GM21786 (cell line): ENCODE results near the gene IKZF2.
"Not testable (repeated sequence)": the region's sequence is repeated elsewhere in the genome, so short reads cannot be mapped to it uniquely, and the experiment has no call there.

Experiments
- ATAC-seq: cut with Tn5 transposase; IDR thresholded peaks from one replicate; pipeline ENCODE4 v1.9.1; 2021; ENCODE audit not compliant: unreplicated experiment

The IKZF2 gene

GRCh38 chr2:213064099-213064498, 87.3 kb downstream of the IKZF2 start:
- no peak for ATAC-seq

- ATAC-seq, result no peak
These were observed 93.4 kb downstream of the IKZF2 start for GRCh38 chr2:213057977-213058376.

- ATAC-seq, result no peak
These were observed 105.0 kb downstream of the IKZF2 start for GRCh38 chr2:213046431-213046830.

GRCh38 chr2:213043566-213043965, 107.8 kb downstream of the IKZF2 start:
- ATAC-seq, result no peak

GRCh38 chr2:213042262-213042661, 109.2 kb downstream of the IKZF2 start:
- no peak for ATAC-seq

- no peak for ATAC-seq
These were observed 114.6 kb downstream of the IKZF2 start for GRCh38 chr2:213036836-213037235.

GRCh38 chr2:213034585-213034984, 116.8 kb downstream of the IKZF2 start:
- ATAC-seq, result no peak

GRCh38 chr2:213032607-213033006, 118.8 kb downstream of the IKZF2 start:
- ATAC-seq, result no peak

GRCh38 chr2:213022987-213023386, 128.4 kb downstream of the IKZF2 start:
- peak; percentile 67 for ATAC-seq

- ATAC-seq, result peak; percentile 69
These were observed 129.2 kb downstream of the IKZF2 start for GRCh38 chr2:213021971-213022899.

GRCh38 chr2:213020913-213021312, 130.5 kb downstream of the IKZF2 start:
- ATAC-seq, result not testable (repeated sequence)

- no peak for ATAC-seq
These were observed 131.1 kb downstream of the IKZF2 start for GRCh38 chr2:213020268-213020667.

- no peak for ATAC-seq
These were observed 132.0 kb downstream of the IKZF2 start for GRCh38 chr2:213019368-213019767.

- ATAC-seq, result no peak
These were observed 133.0 kb downstream of the IKZF2 start for GRCh38 chr2:213018340-213018901.

- no peak for ATAC-seq
These were observed 134.0 kb downstream of the IKZF2 start for GRCh38 chr2:213017404-213017803.

GRCh38 chr2:213016984-213017351, 134.4 kb downstream of the IKZF2 start:
- no peak for ATAC-seq

GRCh38 chr2:213016166-213016983, 135.0 kb downstream of the IKZF2 start:
- ATAC-seq, result peak; percentile 35

- ATAC-seq, result peak; percentile 83
These were observed 135.8 kb downstream of the IKZF2 start for GRCh38 chr2:213015387-213016165.

- ATAC-seq, result no peak
These were observed 137.4 kb downstream of the IKZF2 start for GRCh38 chr2:213013979-213014378.

GRCh38 chr2:213011505-213011904, 139.9 kb downstream of the IKZF2 start:
- no peak for ATAC-seq
